Activated CD8-positive, alpha-beta memory T cell treated with anti-CD3 and anti-CD28 coated beads, Interleukin-2, amount 50 U/mL, for 24 hours (primary cell): Measurements from ENCODE around the gene SLCO4A1.

Experiments
- DNase-seq: peaks from one replicate; pipeline ENCODE4 v3.0.0-alpha.2; 2020; ENCODE audit errors: extremely low read depth

SLCO4A1 gene

DNA sequence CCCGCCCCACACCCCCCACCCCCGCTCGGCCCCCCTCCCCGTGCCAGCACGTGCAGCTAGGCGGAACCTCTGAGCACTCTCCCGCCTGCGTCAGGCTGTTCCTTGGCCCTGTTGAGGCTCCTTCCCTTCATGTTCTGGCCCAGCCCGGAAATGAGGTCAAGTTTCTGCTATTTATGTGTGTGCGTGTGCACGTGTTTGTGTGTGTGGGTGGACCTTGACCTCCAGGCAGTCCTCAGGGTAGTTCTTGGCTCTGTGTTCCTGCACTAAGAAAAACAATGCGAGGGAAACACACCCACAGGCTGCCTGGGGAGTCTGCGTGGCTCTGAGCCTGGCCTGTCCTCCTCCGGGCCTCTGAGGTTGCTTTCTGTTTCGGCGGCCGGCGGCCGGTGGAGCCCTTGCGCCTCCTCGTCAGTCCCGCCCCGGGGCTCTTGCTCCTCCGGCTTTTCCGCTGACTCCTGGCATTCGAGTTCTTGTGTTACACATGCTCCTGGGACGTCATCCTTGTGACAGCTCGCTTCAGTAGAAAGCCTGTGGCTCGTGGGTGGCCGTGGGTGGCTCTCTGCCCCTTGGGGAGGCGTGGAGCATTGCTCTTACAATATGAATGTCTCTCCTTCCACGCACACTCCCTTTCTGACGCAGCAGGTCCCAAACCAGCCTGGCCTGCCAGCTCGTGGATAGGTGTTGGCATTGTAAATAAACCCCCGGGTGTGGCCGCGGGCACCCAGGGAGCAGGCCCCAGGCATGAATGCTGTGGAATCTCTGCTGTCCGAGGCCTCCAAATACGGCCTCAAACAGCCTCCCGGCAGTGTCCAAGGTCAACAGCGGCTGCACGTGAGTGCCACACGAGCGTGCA, 10.0 kb downstream of the SLCO4A1 start:
- no peak for DNase-seq

DNA sequence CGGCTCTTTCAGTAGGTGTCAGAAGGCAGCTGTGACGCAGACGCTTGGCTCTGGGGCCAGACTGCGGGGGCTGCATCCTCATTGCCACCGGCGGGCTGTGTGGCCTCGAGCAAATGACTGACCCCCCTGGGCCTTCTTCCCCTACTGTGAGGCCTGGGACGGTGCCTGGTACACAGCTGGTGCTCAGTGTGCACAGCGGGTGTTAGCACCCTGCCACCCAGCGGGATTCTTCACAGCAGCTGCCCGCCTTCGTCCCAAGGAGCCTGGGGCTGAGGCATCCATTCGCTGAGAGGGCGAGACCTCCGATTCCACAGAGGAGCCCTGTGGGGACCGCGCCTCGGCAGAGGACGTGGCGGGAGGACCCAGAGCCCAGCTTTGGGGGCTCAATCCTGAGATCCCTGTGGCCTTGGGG, 10.6 kb downstream of the SLCO4A1 start:
- DNase-seq: no peak

DNA sequence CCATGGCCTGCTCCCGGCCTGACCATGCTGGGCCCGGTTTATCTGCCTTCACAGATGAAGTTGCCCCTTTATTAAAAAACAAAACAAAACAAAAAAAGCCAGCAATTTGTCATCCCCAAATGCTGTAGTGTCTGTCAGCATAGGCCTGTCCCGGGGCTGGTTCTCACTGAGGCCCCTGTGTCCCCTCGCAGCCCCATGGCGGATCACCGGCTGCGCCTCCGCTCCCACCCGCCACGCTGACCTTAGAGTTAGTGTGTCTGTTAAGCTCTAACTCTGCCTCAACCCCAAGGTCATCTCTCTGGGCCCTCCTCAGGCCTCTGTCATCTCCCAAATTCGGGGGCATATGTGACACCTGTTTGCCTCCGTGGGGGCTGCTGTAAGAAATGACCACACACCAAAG, 11.1 kb downstream of the SLCO4A1 start:
- DNase-seq: no peak

DNA sequence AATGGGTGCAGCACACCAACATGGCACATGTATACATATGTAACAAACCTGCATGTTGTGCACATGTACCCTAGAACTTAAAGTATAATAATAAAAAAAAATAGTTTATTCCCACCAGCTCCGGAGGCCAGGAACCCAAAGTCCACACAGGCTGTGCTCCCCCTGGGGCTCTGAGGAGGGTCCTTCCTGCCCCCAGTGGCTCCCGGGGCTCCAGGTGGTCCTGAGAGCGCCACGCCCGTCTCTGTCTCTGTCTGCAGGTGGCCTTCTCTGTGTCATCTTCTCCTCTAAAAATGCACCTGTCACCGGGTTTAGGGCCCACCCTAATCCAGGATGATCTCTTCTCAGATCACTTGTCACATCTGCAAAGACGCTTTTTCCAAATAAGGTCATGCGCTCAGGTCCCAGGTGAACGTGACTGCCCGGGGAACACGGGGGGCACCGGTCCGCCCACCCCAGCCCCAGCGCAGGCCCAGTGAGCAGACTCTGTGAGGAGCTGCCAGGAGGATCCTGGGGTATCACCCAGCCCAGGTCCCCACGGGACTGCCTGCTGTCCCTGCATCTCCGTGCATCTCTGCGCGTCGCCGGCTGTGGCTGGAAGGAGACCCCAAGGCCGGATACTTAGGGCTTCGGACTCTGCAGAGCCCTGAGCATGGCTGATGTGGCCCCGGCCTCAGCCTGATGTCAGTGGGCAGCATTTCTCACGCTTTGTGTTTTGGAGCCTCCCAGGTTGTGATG, 11.8 kb downstream of the SLCO4A1 start:
- DNase-seq: no peak

DNA sequence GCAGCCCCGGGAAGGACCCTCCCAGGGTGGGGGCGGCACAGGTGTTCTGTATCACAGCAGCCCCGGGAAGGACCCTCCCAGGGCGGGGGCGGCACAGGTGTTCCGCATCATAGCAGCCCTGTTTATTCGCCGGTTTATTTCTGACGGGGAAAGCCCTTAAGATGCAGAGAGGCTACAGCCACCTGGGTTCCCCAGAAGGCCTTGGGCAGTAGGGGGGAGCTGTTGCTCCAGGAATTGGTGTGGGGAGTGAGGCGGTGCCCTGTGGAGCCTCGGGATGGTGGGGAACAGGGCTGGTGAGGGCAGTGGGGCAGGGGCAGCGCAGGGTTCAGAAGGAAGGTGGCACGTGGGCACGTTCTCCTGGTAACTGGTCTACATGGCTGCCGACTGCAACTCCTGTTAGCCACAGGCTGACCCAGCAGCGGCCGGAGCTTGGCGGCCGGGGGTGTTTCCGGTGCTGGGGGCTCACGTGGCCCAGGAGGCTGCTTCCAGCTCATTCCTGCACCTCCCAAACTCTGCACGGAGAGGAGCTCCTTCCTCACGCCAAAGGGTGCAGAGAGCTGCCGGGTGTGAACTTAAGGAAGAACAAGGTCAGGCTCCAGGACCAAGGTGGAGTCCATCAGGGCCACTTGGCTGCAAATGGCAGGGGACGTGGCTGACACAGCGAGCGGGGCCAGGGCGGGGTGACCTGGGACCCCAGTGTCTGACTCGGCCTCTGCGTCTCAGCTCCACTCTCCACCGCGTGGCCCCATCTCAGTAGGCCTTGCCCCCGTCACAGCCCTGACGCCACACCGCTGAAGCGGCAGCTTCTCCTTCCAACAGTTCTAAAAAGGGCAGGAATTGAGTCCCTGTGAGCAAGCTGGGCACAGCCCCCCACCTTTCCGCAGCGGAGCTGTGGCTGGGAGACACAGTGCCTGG, 13.2 kb downstream of the SLCO4A1 start:
- DNase-seq: no peak

DNA sequence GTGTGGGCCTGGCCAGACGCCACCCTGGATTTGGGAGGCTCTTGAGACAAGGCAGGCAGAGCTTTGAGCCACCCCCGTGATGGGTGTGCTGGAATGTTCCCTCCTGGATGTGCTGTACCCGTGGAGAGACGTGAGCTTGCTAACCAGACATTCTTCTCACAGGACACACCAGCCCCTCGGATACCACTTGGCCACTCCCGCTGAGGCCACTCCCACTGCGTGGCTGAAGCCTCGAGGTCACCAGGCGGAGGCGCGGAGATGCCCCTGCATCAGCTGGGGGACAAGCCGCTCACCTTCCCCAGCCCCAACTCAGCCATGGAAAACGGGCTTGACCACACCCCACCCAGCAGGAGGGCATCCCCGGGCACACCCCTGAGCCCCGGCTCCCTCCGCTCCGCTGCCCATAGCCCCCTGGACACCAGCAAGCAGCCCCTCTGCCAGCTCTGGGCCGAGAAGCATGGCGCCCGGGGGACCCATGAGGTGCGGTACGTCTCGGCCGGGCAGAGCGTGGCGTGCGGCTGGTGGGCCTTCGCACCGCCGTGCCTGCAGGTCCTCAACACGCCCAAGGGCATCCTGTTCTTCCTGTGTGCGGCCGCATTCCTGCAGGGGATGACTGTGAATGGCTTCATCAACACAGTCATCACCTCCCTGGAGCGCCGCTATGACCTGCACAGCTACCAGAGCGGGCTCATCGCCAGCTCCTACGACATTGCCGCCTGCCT, 14.1 kb downstream of the SLCO4A1 start:
- no peak for DNase-seq

DNA sequence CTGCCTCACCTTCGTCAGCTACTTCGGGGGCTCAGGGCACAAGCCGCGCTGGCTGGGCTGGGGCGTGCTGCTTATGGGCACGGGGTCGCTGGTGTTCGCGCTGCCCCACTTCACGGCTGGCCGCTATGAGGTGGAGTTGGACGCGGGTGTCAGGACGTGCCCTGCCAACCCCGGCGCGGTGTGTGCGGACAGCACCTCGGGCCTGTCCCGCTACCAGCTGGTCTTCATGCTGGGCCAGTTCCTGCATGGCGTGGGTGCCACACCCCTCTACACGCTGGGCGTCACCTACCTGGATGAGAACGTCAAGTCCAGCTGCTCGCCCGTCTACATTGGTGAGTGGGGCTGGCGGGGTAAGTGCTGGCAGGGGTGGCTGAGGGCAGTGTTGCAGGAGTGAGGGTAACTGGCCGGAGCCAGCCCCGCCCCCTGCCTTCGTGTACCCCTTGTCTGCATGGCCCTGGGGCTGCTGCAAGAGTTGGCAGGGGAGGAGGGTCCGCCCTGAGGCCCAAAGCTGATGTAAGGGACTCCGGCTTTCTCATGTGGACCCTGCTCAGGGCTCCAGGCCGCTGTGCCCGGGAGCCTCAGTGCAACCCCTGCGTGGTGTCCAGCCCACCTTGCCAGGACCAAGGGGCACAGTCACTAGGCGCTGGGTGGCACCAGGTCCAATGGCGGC, 14.8 kb downstream of the SLCO4A1 start:
- DNase-seq: no peak

DNA sequence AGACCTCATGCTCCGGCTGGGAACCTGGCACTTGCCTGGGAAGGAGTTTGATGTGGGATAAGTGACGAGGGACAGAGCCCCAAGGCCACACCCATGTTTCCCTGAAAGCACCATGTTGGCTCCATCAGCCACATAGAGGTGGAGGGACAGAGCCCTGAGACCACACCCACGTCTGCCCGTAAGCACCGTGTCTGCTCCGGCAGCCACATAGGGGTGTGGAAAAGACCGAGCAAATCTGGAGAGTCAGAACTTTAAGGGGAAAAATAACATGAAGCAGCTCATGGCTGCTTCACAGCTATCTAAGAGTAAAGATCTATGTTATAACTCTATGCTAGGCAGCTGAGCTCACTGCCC, 15.3 kb downstream of the SLCO4A1 start:
- DNase-seq: no peak

DNA sequence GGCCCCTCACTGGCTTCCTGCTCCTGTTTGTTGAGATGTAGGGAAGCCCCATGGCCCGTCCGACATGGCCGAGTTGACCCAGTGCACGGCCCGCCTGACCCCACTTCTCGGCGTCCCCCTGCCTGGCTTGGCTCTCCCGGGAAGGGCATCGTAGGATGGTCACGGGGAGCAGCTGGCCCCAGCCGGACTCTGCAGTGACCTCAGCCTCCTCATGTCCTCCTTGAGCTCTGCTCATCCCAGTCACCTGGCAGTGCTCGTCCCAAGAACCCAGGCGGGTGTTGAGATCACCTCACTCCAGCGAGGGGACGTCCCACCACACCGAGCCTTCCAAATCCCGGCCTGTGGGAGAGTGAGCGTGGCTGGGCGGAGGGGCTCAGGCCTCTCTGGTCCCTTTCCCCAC, 15.7 kb downstream of the SLCO4A1 start:
- DNase-seq: no peak

DNA sequence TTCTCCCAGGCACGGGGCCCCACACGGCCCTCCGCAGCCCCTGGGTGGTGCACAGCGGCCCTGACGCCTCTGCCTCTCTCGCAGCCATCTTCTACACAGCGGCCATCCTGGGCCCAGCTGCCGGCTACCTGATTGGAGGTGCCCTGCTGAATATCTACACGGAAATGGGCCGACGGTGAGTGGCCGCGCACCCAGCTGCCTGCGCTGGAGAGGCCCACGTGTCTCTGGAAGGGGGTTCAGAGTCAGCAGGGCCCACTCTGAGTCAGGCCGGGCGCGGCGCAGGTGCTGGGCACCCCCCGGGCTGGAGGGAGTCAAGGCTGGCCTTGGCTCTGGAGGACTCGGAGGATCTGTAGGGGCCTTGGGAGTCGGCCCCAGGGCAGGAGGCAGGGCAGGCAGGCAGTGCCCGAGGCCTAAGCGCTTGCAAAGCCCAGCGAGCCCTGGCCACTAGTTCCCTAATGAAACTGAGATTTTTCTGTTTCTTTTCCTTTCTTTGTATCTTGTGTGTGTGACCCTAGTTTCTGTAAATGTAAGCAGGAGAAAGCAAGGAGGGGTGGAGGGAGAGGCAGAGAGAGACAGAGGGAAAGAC, 16.4 kb downstream of the SLCO4A1 start:
- no peak for DNase-seq

DNA sequence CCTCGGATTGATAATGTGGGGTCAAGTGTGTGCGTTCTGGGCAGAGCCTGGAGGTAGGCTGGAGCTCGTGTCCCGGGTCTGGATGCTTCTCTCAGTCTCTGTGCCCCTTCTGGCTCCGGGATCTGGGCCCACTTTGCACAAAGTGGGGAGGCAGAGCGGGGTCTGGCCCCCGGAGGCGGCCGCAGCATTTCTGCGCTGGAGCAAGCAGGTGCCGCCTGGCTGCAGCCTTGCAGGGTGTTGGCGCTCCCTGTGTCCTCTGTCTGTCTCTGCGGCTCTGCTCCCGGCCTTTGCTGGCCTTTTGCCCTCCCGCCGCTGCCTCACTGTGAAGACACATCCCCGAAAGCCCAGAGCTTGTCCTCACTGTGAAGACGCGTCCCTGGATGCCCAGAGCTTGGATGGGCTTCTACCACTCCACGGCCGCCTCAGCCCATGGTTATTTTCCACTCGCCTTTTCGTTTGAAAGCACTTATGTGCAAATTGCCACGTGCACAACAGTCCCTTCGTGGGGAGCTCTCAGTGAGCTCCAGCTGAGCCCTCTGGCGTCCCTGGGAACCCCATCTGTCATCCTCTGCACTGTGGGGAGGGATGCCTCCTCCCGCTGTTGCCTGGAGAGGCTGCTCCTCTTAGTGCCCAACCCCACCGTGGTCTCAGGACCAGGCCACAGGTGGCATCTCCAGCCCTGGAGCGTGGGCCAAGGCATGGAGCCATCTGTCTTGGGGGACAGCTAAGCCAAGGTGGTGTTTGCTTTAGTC, 17.4 kb downstream of the SLCO4A1 start:
- no peak for DNase-seq

DNA sequence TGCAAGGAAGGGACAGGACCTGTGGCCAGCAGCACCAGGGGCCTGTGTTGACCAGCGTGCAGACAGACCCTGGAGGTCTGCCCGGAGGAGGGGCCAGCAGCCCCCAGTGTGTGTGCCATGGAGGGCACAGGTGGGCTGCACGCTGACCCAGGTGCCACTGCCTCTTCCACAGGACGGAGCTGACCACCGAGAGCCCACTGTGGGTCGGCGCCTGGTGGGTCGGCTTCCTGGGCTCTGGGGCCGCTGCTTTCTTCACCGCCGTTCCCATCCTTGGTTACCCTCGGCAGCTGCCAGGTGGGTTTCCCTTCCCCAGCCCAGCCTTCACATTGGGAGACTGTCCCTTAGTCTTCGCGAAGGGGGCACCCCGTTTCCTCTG, 17.9 kb downstream of the SLCO4A1 start:
- DNase-seq: no peak

DNA sequence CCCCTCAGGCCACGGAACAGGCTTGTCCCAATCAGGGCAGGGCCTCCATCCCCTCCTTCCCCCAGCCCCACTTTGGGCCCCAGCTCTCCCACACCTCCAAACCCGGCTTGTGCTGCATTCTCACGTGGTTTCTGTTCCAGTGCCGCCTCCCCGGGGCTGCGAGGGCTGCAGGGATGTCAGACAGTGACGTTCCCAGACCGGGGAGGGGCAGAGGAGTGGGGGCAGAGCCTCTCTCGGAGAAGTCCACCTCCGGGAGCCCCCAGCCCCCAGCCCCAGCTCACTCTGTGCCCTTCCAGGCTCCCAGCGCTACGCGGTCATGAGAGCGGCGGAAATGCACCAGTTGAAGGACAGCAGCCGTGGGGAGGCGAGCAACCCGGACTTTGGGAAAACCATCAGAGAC, 18.5 kb downstream of the SLCO4A1 start:
- DNase-seq: no peak

DNA sequence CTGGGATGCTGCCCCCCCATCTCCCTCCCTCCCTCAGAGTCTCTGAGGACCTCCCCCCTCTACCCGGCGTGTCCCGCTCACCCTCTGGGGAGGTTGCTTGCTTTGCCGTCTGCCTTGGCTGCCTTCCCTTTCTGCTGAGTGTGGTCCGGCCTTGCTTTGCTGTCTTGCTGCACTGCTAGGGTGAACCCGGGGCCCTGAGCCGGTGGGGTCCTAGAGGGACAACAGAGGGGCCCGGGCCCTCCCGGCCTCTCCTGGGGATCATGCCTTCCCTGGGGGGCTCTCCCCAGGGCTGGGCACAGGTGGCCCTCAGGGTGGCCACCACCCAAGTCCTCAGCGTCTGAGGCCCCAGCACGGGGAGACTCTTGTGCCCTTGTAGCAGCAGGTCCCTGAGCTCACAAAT, 19.3 kb downstream of the SLCO4A1 start:
- no peak for DNase-seq

DNA sequence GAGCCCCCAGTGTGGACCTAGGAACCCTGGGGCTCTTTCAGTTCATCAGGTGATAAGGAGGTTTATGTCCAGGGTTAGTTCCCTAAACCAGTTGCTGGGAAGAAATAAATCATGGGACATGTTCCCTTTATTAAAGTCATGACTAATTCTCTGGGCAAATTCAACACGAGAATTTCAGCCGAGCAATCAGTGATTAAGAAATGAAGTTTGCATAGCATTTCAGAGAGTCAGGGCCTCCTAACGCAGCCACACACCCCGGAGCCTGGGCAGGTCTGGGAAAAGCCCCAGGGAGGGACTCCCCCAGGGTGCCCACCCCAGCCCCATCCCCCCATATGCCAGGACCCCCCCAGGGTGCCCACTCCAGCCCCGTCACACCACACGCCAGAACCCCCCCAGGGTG, 20.1 kb downstream of the SLCO4A1 start:
- DNase-seq: no peak

DNA sequence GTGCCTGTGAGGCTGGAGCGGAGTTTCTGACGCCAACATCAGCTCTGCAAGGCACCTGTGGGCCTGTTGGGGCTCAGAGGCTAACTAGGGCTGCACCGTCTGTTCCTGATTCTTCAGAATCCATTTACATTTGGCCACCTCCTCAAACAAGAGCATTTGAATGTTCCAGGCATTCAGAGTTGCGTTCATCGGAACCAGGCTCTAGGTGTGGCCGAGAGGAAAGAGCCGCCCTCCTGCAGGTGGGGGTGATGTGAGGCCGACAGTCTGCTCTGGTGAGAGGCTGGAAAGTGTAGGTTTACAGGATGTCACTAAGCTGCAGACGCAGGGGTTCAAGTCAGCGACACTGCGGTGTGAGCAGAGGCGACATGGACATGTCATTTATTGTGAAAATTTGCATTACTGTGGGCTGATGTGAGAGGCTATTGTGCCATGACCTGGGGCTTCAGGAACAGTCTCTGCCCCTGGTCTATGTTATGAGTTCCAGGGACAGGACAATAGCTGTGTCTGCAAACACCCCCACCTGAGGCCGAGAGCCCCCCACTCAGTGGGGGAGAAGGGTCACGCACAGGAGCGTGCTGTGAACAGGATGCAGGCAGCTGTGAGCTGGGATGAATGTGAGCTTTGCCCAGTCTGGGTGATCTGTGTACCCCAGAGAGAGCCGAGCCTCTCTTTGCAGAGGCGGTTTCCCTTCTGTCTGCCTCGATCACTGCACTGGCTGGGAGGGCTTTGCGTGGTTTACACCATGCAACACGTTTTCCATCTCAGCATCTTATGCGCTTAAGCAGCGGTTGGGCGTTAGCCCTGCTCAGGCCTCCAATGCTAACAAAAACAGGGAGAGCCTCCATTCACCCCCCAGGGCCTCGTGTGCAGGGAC, 21.1 kb downstream of the SLCO4A1 start:
- no peak for DNase-seq

DNA sequence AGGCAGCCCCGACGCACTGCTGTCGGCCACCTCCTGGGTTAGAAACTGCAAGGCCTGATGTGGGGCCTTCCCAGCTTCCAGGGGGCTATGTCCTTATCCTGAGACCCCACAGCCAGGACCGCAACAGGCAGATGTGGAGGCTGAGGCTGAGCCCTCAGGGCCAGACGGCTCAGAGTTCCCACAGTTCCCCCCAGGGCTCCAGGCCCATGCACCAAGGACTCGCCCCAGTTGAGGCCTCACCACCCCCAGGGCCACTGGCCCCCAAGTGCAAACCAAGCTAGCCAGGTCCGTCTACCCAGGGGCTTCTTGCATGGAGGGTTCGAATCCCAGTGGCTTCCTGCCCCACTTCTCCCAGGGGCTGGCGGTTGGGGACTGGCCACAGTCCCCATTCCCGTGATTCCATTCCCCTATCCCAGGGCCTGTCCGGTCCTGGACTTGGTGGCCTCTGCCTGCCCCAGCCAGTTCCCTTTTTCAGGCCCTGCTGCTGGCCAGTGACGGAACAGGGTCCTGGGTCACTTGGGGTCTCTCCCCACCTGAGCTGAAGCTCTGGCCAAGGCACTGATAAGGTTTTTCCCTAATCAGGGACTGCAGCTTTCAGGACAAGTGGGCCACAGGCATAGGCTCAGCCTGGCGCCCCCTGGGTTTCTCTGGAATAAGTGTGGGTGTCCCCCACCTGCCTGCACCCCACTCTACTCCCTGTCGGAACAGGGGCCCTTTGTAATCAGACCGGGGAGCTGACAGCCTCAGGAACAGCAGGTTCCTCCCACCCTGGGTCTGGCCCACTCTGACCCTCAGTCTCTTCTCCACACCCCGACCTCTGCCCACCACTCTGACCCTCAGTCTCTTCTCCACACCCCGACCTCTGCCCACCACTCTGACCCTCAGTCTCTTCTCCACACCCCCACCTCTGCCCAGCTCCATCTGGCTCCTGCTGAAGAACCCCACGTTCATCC, 22.0 kb downstream of the SLCO4A1 start:
- no peak for DNase-seq
